ENCODE measurements around the gene STEAP2.

STEAP2 gene

GRCh38 chr7:90276033-90276728, 64.6 kb downstream of the STEAP2 start:
- no peak overlapping the region for H3K4me3 ChIP-seq (ENCODE audit: low read depth, low read length)
- no peaks in the 10 kb centered on the region for H3K9me3 ChIP-seq (ENCODE audit: control insufficient read depth, low read length)
- no peak overlapping the region for H3K9ac ChIP-seq
- H3K36me3 ChIP-seq (ENCODE audit: control insufficient read depth, insufficient read depth, low read length): no peaks in the 10 kb centered on the region
- no peak overlapping the region for H3K4me2 ChIP-seq (ENCODE audit: low read length)
- H2AFZ ChIP-seq: no peak overlapping the region
- TF ChIP-seq CTCF (IDR thresholded peaks at IDR 0.05): no peak
- H3K27me3 ChIP-seq (ENCODE audit: control insufficient read depth, insufficient read depth, low read length): no peaks in the 10 kb centered on the region
- no peaks in the 10 kb centered on the region for H3K4me1 ChIP-seq
- H3K27ac ChIP-seq: no peak overlapping the region
- H3K79me2 ChIP-seq: no peaks in the 10 kb centered on the region
